Stimulated activated CD8-positive, alpha-beta memory T cell treated with anti-CD3 and anti-CD28 coated beads, Interleukin-4, amount 100 ng/mL, for 4 hours (primary cell): ENCODE measurements around the gene SMNDC1.
"Not testable (repeated sequence)": the region's sequence is repeated elsewhere in the genome, so short reads cannot be mapped to it uniquely, and the experiment has no call there.

Source experiments
- DNase-seq, 2 donors: peaks; one replicate each; pipeline ENCODE4 v3.0.0-alpha.2; 2020; ENCODE audit warnings: low read depth in 2 of 2, low spot score in 1 of 2

Gene SMNDC1

DNA sequence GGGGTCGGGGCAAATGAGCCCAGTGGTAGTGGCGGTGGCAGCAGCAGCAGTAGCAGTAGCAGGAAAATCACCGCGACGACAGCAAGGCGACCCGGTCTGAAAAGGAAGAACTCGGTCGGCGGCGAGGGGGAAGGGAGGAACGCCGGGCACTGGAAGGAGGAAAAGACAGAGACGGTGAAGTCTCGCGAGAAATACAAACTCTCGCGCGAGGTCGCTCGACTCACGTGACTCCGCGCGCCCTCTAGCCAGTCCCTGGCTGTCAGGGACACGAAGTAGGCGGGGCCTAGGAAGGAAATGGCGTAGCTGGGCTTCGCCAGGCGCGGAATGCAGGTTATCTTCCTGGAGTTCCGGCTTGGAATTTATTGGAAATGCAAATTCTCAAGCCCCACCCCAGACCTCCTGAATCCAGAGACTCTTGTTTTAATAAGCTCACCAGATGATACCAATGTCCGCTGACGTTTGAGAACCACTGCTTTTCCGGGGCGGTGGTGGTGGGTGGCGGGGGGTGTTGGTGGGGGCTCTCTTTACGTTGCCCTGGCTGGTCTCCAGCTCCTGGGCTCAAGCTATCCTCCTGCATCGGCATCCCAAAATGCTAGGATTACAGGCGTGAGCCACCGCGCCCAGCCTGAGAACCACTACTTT, at the start of gene SMNDC1:
TSS of gene SMNDC1 (minus strand) at position 141 of the 642 bp plus-strand sequence. CDS start 1,333 bp downstream, outside the sequence.
- peak; percentile 92 to 93 for DNase-seq

DNA sequence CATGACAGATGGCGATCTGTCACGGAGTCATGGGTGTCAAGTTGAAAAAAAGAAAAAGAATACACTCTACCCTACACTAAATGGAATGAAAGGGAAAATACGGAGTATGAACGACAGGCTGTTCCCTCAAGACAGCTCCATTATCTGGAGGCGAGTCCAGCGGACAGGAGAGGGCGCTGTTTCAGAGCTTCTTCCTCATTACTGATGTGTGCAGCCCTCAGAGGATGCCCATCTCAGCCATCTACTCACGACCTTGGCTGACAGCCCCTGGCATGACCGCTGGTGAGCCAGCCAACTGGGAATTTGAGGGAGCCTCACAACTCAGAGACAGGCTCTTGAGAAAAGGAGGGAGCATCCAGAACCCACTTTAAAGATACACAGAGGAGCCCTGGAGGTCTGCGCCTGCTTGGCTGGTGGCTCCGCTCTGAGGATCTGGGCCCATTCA, 49.6 kb upstream of the SMNDC1 start:
- DNase-seq = peak; percentile 51 to 62

DNA sequence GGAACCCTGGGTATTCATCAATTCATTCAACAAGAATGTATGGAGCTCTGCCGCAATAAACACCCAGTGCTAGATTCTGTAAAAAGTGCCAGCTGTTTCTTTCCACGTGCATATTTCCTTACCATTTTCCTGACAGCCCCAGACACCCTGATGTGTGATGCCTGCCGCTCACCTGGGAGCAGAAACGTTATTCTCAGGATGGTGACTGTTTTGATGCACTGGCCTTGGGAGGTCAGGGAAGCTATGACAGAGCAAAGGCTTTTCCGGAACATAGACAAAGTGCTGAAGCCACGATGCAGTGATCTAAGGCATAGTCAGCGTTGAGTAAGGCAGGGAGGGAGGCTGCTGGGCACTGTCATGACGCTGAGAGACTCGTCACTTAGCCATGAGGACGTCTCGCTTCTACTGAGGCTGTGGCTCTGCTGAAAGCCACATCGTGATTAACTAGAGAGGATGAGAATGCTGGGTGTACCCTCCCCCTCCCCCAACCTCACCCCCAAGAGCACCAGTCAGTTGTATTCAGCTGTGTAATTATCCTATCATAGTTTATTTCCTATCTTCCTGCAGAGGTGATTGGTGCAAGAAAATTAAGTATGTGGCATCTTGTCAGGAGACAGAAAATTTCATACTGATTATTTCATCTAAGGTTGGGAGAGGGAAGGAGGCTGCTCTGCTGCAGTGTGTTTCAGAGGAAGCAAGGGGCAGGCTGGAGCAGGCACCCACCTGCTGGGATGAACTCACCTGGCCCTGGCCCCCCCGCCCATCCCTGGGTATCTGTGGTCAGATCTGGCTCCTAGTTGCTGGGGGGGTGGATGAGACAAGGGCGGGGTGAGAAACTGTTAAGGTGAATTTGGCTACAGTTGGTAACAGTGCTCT, 48.8 kb upstream of the SMNDC1 start:
- peak in 1 of 2 donors; percentile 39 for DNase-seq

DNA sequence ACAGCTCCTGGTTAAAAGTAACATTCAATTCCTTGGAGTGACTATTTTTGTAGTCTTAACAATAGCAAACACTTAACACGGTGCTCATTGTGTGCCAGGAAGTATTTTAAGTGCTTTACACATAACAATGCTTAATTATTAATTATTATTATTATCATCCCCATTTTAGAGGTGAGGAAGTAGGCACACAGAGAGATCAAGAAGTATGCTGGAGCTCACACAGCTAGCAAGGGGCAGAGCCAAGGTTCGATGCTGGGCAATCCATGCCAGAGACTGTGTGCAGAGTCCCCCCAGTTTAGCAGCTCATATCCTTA, 48.2 kb upstream of the SMNDC1 start:
- no peak for DNase-seq

- DNase-seq = no peak
Measured at GRCh38 chr10:110350812-110351211, 46.1 kb upstream of the SMNDC1 start.

- no peak for DNase-seq
Measured at GRCh38 chr10:110349831-110350230, 45.1 kb upstream of the SMNDC1 start.

GRCh38 chr10:110349386-110349785, 44.7 kb upstream of the SMNDC1 start:
- no peak for DNase-seq

DNA sequence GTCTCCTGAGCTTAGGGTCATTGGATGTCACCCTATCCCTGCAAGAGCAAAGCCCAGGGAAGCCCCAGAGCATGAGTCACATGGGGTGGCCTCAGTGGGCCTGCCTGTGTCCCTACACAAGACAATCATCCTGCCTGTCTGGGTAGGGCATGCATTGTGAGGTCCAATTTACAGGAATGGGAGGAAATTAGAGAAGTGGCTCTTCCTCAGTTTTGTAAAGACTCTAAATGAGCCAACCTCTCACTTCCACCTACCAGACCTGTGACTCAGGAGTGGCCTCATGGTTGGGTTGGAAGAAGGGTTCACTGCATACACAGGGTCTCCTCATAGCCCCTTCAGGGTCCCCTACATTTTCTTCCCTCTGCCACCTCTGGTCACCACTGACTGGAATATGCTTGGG, 43.6 kb upstream of the SMNDC1 start:
- DNase-seq = no peak

- DNase-seq = no peak
Measured at GRCh38 chr10:110346914-110347313, 42.2 kb upstream of the SMNDC1 start.

DNA sequence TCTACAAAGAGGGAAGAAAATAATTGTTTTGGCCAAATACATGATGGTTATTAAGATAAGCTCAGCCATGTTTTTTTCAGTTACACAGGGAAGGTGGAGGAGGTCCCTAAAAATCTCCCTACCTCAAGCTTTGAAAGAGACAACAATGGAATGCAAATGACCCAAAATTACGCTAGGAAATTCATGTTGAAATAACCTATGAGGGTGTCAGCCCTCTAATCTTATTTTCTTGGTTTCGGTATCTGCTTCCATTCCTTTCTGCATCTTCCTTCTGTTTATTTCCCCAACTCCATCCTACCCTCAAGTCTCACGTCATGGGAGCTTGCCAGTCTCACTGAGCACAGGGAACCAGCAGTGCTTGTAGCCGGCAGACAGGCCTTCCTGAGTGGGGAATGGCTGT, 40.6 kb upstream of the SMNDC1 start:
- DNase-seq = no peak

- DNase-seq = no peak
Measured at GRCh38 chr10:110344622-110345021, 39.9 kb upstream of the SMNDC1 start.

DNA sequence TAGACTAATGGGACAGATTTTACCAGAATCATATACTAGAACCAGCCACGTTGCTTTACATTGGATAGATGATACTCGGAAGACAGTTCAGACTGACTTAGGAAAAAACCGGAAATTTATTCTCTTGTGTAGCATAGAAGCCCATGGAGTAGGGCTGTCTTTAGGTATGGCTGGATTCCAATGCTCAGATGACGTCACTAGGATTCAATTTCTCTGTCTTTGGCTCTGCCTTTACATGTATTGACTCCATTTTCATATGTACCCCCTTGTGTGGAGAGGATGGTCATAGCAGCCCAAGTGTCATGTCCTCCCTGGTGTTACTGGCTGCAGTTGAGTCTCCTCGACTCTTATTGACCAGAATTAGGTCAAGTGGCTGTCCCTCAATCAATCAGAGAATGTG, 39.2 kb upstream of the SMNDC1 start:
- no peak for DNase-seq

DNA sequence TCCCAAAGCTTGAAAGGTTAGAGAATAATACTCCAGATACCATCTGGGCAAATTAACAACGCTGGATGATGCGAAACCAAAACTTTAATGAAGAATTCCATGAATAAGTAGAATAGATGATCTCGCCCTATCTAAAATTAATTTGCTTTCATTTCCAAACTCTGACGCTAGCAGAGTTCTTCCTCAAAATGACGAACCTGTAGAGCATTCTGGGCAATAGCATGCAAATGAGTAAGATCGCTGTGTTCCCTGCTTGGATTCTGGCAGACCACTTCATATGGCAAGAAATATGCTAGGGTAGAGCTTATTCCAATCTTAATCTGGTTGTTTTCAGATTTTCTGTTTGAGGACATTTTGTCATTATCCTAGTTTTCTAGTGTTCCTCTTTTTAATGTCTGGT, 36.1 kb upstream of the SMNDC1 start:
- DNase-seq = no peak

- DNase-seq = no peak
Measured at GRCh38 chr10:110340122-110340521, 35.4 kb upstream of the SMNDC1 start.

DNA sequence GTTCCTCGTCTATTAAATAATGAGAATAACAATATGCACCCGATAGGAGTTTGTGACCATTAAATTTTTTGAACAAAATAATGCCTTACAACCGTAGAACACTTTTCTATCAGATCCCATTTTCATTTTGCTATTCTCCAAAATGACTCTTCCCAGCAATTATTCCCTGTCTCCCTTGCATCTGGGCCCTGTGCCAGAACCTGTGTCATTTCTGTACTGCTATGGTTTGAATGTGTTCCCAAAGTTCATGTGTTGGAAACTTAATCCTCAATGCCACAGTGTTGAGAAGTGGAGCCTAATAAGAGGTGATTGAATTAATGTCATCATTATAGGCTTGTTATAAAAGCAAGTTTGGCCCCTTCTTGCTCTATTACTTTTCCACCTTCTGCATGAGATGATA, 33.2 kb upstream of the SMNDC1 start:
- DNase-seq = no peak

- DNase-seq = no peak
Measured at GRCh38 chr10:110337401-110337800, 32.7 kb upstream of the SMNDC1 start.

DNA sequence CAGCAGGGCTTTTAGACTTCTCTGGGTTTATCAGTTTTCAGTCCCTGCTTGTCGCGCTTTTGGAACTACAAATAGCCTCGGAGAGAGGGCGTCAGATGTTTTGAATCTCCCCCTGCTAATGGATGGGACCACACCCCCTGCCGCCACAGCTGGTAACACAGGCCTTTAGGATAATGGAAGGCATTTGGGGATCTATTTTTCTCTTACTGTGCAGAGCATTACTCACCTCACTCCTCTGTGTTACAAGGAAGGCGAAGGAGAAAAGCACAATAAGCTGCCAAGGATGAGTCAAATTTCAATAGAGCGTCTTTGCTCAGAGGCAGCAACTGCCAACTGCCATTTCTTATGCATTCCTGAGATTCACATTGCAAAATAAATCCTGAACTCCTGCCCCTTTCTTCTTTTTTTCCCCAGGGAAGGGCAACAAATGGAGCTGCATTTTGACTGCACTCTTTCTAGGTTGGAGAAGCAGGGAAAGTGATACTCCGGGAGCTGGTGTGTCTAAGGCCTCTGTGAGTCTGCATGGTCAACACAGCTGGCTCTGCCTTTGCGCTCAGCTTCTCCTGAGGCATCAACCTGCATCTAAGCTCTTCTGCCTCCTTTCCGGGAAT, 31.5 kb upstream of the SMNDC1 start:
- DNase-seq = no peak

GRCh38 chr10:110335314-110336064, 30.8 kb upstream of the SMNDC1 start:
- DNase-seq = no peak

- DNase-seq = no peak
Measured at GRCh38 chr10:110334061-110334656, 29.4 kb upstream of the SMNDC1 start.

GRCh38 chr10:110331226-110331795, 26.6 kb upstream of the SMNDC1 start:
- not testable (repeated sequence) for DNase-seq

DNA sequence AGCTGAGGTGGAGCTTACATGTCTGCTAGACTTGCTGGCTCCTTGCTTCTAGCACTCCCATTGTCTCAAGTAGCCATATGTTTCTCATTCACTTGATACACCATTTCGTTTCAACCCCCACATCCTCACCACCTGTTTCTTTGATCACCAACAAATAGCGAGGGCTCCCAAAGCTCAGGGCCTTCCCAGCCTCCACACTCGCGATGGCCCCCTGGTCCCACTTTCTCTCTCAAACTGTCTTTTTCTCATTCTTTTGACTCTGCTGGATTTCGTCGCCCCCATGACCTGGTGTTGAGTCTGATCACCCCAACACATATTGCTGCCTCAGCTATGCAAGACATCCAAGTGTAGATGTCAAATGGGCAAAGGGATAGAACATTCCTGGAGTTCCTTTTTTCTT, 26.0 kb upstream of the SMNDC1 start:
- DNase-seq = no peak
